ENCODE results near the gene YARS1.

DNA sequence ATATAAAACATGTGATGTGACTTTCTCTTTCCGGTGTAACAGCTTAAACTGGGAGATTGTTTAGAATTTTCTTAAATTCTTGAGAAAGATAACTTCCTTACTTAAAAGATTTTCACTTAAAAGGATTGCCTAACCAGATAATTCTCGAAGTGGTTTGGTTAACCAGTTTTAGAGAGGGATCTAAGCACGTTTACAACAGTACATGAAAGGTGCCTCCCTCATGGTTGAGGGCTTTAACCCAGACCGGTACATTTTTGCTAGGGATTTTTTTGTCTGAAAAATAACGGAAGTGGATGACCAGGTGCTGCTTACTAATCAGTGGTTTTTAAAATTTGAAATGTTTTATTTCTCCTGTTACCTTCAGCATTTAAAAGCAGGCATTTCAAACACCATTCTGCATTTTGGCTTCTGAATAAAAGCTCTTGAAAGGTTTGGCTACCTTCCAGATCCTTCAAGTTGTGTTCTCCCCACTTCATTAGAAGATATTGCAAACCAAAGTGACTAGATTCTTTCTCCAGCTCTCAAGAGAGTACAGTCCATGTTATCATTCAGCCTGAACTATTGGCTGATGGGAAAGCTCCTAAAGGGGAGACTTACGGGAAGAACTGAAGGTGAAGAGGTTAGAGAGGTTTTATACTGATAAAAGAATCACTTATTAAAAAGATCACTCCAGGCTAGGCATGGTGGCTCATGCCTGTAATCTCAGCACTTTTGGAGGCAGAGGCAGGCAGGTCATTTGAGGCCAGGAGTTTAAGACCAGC is 13.1 kb upstream of the YARS1 start:
- TF ChIP-seq, protein P1, sequence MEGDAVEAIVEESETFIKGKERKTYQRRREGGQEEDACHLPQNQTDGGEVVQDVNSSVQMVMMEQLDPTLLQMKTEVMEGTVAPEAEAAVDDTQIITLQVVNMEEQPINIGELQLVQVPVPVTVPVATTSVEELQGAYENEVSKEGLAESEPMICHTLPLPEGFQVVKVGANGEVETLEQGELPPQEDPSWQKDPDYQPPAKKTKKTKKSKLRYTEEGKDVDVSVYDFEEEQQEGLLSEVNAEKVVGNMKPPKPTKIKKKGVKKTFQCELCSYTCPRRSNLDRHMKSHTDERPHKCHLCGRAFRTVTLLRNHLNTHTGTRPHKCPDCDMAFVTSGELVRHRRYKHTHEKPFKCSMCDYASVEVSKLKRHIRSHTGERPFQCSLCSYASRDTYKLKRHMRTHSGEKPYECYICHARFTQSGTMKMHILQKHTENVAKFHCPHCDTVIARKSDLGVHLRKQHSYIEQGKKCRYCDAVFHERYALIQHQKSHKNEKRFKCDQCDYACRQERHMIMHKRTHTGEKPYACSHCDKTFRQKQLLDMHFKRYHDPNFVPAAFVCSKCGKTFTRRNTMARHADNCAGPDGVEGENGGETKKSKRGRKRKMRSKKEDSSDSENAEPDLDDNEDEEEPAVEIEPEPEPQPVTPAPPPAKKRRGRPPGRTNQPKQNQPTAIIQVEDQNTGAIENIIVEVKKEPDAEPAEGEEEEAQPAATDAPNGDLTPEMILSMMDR (IDR thresholded peaks at IDR 0.05; ENCODE audit: low read depth, low read length, poor library complexity, severe bottlenecking), result no peak
- TF ChIP-seq EZH2phosphoT487 (IDR thresholded peaks at IDR 0.05; ENCODE audit: borderline replicate concordance, low read length), result no peak
